GM21423 (cell line): Measurements from ENCODE around the gene DEFB131A.
"Not testable (repeated sequence)": the region's sequence is repeated elsewhere in the genome, so short reads cannot be mapped to it uniquely, and the experiment has no call there.

Experiments
- ATAC-seq: cut with Tn5 transposase; IDR thresholded peaks from one replicate; pipeline ENCODE4 v1.9.1; 2021; ENCODE audit warnings: mild to moderate bottlenecking, moderate library complexity; ENCODE audit not compliant: unreplicated experiment

The DEFB131A gene

DNA sequence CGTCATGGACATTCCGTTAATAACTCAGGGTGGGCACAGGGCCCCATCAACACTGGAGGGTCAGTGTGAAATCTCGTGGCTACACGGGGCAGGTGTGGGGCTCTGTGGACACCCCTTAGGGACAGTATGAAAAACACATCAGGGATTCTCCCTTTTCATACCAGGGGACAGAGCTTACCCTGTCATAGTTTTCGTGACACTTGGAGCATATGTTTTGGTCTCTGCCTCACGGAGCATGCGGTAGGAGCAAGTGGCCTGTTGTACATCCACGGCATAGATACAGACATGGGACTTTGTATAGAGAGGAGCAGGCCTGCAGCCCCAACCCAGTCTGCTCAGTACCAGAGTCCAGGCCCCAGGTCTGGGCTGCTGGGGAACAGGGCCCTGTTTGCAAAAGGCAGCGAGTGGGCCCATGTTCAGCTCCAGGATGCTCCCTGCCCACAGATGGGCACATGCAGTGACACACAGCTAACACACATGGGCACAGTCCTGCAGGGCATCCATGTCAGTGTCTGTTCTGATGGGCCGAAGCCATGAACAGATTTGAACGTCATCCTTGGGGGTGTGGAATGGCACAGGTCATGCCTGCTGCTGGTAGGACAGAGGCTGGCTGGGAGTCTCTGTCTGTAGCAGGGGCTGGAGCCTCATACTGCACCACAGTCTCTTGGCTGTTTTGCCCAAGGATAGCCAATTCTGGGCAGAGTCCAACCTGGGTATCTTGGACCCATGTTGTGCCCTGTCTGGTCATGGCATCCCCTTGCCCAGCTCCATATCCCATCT is 50.2 kb downstream of the DEFB131A start:
- not testable (repeated sequence) for ATAC-seq

DNA sequence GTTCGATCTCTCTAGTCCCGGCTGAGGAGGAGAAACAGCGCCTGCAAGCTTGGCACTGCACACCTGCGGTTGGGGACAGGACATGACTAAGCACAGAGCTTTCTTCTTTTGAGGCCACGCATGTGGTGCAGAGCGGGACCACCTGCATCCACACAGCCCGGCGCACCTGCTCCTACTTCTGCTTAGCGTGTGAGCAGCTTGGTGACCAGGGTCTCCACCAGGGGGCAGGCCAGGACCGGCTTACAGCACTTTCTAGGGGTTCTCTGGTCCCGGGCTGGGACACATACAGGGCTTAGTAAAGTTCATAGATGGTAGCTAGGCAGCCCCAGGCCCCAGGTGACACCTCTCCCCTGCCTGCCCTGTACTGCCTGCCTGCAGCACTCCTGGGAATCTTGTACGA is 51.2 kb downstream of the DEFB131A start:
- ATAC-seq, result not testable (repeated sequence)

DNA sequence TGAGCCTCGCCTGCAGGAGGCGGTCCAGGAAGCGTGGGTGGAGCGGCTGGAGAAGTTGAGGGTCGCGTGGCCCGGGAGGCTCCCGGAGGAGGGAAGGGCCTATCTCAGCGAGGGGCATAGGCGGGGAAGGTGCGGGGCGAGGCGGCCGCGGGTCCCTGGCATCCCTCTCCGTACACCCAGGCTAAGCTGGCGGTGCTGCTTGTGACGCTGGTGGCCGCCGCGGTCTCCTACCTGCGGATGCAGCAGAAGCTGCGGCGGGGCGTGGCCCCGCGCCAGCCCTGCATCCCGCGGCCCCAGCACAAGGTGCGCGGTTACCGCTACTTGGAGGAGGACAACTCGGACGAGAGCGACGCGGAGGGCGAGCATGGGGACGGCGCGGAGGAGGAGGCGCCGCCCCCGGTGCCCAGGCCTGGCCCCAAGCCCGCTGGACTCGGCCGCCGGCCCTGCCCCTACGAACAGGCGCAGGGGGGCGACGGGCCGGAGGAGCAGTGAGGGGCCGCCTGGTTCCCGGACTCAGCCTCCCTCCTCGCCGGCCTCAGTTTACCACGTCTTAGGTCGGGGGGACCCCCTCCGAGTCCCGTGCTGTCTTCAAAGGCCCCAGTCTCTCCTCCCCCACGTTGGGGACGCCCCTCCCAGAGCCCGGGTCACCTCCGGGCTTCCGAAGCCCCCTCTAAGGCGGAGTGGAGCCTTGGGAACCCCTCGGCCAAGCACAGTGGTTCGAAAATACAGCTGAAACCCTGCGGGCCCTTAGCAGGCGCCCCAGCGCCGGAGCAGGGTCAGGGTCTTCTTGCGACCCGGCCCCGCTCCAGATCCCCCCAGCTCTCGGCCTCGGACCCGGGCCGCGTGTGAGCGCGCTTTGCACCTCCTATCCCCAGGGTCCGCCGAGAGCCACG is 53.6 kb downstream of the DEFB131A start:
- not testable (repeated sequence) for ATAC-seq

DNA sequence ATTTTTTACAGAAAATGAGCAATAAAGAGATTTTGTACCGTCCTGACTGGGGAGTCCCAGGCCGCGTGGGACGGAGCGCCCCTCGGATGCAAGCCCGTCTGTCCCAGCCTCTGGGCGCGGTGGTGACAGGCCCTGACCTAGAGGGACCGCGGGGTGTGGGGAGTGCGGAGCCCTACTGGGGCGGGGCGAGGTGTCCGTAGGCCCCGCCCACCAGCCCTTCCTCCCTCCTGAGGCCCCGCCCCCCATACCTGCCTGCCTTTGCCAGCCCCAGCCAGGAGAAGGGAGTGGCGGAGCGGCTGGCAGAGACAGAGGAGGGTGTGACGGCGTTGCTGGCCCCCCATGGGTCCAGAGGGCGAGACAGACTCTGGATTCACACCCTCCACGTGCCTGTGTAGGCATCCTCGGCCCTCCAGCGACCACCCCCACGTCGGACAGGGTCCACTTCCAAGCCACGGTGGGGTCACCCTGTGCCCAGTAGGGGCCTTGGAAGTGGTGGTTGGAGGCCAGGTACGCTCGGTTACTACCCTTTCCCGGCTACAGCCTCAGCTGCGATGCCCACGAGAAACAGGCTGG is 54.3 kb downstream of the DEFB131A start:
- ATAC-seq, result not testable (repeated sequence)

DNA sequence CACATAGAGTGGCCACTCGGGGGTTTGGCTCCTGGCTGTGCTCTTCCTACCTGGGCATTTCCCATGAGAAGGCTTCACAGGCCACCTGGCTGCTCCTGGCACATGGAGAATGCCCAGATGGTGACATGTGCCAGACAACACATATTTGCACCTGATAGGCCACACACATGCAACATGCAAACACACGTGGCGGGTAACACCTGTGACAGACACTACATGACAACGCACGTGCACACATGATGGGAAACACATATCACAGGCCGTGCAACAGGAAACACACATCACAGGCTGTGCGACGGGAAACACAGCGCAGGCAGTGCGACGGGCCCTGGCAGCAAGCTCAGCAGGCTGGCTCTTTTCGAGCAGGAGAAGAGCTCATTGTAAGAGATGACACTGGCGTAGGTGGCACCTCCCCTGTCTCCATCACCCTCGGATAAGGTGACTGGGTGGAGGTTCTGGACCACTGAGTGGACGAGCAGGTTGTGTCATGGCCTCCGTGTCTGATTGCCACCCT is 55.8 kb downstream of the DEFB131A start:
- ATAC-seq, result not testable (repeated sequence)
